ENCODE data around the gene WWC1.
A peak's percentile ranks its signal among the peaks of the same experiment; 100 is the strongest.
"Not testable (repeated sequence)": the region's sequence is repeated elsewhere in the genome, so short reads cannot be mapped to it uniquely, and the experiment has no call there.

WWC1 gene

DNA sequence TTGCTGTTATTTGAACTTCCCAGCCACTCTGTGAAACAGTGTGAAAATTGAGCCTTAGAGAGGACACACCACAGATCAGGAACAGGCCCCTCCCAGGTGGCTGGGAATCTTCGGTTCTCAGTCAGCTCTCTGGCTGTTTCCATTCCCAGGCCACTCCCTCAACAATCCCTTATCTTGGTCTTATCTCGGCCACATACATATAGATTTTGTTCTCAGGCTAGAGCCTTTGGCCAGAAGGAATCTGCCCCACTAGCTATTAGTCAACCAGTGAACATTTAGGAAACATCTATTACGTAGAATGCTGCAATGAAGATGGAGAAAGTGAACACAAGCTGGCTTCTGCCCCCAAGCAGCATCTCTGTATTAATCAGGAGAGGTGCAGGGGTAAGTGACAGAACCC is 21.0 kb upstream of the WWC1 start:
- Mint-ChIP-seq H3K9me3 (peaks cover 4% of the 10 kb centered on the region), H3K4me3 (no peak overlapping the region)

DNA sequence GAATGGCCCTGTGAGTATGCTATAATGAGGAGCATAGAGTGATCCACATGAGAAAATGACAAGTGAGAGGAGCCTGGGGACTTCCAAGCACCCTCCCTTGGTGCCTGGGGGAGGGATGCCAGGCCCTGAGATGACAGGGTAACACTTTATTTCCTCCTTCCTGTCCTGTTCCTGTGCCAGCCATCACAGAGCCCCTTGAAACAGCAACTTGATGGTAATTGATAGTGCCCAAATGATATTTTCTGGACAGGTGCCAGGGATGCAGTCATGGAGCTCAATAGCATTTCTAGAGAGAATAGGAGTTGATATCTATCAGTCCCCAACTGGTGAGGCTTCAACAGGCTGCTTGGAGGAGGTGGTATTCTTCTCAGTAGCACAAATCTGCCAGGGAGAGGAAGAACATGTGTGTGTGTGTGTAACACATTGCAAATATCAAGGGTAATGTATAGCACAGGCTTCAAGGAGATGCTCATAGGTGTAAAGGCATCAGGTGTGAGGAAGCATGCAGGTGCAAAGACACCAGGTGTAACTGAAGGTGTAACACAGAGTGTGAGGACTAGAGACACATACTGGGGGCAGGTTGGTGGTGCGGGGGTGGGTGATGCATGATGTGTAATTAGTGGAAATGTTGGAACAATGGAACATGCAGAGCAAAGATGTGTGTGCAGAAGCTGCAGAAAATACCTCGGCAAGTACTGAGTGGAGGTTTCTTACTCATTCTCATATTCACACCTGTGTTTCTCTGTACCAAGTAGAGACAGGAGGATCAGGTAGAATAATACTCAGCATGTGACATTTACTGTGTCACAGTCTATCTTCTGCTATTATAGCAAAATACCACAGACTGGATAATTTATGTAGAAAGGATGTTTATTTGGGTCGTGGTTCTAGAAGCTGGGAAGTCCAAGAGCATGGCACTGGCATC is 18.1 kb upstream of the WWC1 start:
- Mint-ChIP-seq H3K4me3 (no peak overlapping the region), H3K9me3 (peaks cover 4% of the 10 kb centered on the region), H3K36me3 (no peaks in the 10 kb centered on the region), H3K27me3 (peaks cover 21% of the 10 kb centered on the region), H3K4me1 (peaks cover 9% of the 10 kb centered on the region), H3K27ac (no peak overlapping the region)
- ATAC-seq (ENCODE audit: low read depth) (no peak), DNase-seq (ENCODE audit: low spot score in 2 of 2) (no peak)

More for the DNA sequence above, 21.0 kb upstream of the WWC1 start:
- Mint-ChIP-seq H3K27me3 (peaks cover 18% of the 10 kb centered on the region), H3K4me1 (peaks cover 10% of the 10 kb centered on the region), H3K36me3 (no peaks in the 10 kb centered on the region), H3K27ac (no peak overlapping the region)
- DNase-seq (ENCODE audit: low spot score in 2 of 2): no peak
- no peak for ATAC-seq (ENCODE audit: low read depth)

DNA sequence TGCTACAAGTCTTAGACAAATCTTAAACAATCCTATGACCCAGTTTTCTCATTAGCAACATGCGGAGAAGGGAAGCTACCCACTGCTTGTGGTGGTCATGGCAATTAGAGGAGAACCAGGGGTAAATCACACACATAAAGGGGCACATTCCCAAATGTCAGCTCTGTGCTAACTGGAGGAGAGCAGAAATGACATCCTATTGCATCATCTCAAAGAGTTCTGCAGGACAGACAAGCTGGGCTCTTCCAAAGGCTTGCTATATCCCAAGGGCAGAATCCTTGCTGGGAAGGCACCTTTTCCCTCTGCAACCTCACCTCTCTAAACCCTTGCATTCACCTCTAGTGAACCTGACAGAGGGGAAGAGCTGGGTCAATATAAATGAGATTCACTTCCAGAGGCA is 17.0 kb upstream of the WWC1 start:
- DNase-seq (ENCODE audit: low spot score in 2 of 2) (no peak), ATAC-seq (ENCODE audit: low read depth) (no peak)
- Mint-ChIP-seq H3K4me1 (no peaks in the 10 kb centered on the region), H3K27me3 (peaks cover 16% of the 10 kb centered on the region), H3K36me3 (no peaks in the 10 kb centered on the region), H3K4me3 (no peak overlapping the region), H3K9me3 (peaks cover 4% of the 10 kb centered on the region), H3K27ac (no peak overlapping the region)

DNA sequence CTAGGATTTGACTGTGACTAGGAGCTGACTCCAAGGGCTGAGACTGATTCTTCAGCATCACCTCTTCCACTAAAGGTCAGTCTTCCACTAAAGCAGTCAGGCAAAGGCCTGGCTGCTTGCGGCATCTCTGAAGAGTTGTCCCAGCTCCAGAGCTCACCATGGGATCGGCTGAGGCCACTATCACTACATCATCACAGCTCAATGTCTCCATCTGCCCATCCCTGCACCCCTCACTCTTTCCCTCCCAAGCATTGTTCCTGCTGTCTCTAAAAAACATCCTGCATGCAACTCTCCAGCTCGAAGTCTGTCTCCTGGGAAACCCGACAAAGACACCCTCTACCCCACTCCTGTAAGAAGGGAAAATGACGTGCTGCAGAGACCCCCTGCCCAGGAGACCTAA is 15.5 kb upstream of the WWC1 start:
- H3K27me3 Mint-ChIP-seq: peaks cover 15% of the 10 kb centered on the region
- H3K27ac Mint-ChIP-seq: no peak overlapping the region
- DNase-seq (ENCODE audit: low spot score in 2 of 2) (no peak), ATAC-seq (ENCODE audit: low read depth) (no peak)
- no peaks in the 10 kb centered on the region for H3K4me1 Mint-ChIP-seq
- H3K36me3 Mint-ChIP-seq: no peaks in the 10 kb centered on the region
- H3K9me3 Mint-ChIP-seq: peaks cover 4% of the 10 kb centered on the region
- no peak overlapping the region for H3K4me3 Mint-ChIP-seq

DNA sequence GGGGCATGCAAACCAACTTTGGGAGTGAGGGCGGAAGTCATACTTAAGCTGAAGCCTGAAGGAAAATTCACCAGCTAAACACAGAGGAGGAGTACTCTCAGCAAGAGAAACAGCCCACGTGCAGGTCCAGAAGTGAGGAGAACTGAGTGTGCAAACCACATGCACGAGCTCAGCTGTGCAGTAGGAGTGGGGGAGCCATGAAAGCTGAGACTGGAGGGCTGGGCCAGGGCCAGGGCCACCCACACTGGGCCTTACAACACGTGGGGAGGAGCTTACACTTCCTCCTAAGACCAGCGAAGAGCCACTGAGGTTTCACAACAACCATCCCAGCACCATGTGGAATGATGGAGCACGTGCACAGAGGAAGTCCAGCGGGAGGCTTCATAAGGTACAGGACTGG is 9.3 kb upstream of the WWC1 start:
- Mint-ChIP-seq H3K27me3 (peaks cover 4% of the 10 kb centered on the region), H3K4me3 (no peak overlapping the region), H3K36me3 (peaks cover 4% of the 10 kb centered on the region), H3K27ac (no peak overlapping the region), H3K9me3 (peaks cover 15% of the 10 kb centered on the region), H3K4me1 (peaks cover under 1% of the 10 kb centered on the region)
- DNase-seq (ENCODE audit: low spot score in 2 of 2) (no peak), ATAC-seq (ENCODE audit: low read depth) (no peak)

DNA sequence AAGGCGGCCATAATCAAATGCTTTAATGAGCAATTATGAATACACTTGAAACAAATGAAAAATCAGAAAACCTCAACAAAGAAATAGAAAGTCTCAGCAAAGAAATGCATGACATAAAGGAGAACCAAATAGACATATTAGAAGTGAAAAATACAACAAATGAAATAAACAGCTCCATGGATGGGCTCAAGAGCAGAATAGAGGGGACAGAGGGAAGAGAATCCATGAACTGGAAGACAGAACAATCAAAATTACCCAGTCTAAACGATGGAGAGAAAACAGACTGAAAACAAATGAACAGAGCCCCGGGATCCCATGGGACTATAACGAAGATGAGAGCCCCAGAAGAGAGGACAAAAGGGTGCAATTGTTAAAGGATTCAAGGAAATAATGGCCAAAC is 6.6 kb upstream of the WWC1 start:
- Mint-ChIP-seq H3K9me3 (peaks cover 18% of the 10 kb centered on the region), H3K36me3 (peaks cover 4% of the 10 kb centered on the region), H3K4me3 (no peak overlapping the region), H3K4me1 (peaks cover 4% of the 10 kb centered on the region), H3K27me3 (peaks cover 6% of the 10 kb centered on the region), H3K27ac (no peak overlapping the region)
- ATAC-seq (ENCODE audit: low read depth): no peak
- no peak for DNase-seq (ENCODE audit: low spot score in 2 of 2)

DNA sequence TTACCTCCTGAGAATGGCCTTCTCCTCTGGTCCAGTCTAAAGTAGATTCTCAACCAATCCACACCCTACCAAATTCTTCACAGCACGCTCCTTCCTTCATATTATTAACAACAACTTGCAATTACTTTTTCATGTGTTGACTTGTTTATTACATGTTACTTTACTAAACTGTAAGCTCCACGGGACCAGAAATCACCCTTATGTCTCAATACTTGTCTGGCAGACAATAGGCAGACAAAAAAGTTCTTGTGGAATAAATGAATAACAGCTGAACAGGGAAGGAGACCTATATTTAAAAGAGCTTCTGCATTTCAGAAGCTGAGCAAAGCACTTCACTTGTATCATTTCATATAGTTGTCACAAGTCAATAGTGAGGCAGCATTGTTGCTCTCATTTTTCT is 5.7 kb upstream of the WWC1 start:
- ATAC-seq (ENCODE audit: low read depth) (no peak), DNase-seq (ENCODE audit: low spot score in 2 of 2) (no peak)
- Mint-ChIP-seq H3K36me3 (peaks cover 4% of the 10 kb centered on the region), H3K27me3 (peaks cover 7% of the 10 kb centered on the region), H3K4me1 (peaks cover 7% of the 10 kb centered on the region), H3K27ac (no peak overlapping the region), H3K4me3 (no peak overlapping the region), H3K9me3 (peaks cover 18% of the 10 kb centered on the region)

DNA sequence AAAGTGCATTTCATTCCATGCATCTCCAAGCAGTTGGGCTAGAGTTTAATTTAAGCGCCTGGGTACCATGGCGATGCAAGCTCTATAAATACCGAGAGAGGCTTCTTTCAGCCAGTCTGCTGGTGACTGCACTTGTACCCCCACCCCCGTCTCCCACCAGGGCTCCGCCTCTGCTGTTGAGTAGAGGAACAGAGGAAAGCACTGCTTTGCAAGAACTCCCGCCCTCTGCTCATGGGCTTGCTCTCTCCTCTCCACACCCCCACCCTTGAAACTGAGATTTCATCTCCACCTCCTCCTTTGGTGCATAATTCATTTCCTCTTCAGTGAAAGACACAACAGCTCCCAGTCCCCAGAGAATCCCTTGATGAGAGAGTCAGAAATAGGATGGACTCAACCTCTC is 5.1 kb upstream of the WWC1 start:
- Mint-ChIP-seq H3K27ac (no peak overlapping the region), H3K4me3 (no peak overlapping the region), H3K4me1 (peaks cover 7% of the 10 kb centered on the region), H3K36me3 (peaks cover 4% of the 10 kb centered on the region), H3K9me3 (peaks cover 18% of the 10 kb centered on the region), H3K27me3 (peaks cover 7% of the 10 kb centered on the region)
- DNase-seq (ENCODE audit: low spot score in 2 of 2) (no peak), ATAC-seq (ENCODE audit: low read depth) (no peak)

DNA sequence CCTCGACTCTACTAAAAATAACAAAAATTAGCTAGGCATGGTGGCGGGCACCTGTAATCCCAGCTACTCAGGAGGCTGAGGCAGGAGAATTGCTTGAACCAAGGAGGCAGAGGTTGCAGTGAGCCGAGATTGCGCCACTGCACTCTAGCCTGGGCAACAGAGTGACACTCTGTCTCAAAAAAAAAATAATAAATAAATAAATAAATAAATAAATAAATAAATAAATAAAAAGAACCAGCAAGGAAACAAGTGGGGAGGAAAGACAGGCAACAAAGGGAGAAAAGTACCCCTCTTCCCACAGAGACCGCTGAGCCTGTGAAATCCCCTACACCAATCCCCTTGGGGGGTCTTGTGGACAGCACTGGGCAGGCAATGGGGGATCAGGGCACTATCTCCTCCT is 4.6 kb upstream of the WWC1 start:
- H3K4me1 Mint-ChIP-seq; H3K27ac Mint-ChIP-seq; ATAC-seq (ENCODE audit: low read depth); H3K36me3 Mint-ChIP-seq; H3K4me3 Mint-ChIP-seq; DNase-seq (ENCODE audit: low spot score in 2 of 2); H3K27me3 Mint-ChIP-seq: not testable (repeated sequence)
- peaks cover 16% of the 10 kb centered on the region for H3K9me3 Mint-ChIP-seq

DNA sequence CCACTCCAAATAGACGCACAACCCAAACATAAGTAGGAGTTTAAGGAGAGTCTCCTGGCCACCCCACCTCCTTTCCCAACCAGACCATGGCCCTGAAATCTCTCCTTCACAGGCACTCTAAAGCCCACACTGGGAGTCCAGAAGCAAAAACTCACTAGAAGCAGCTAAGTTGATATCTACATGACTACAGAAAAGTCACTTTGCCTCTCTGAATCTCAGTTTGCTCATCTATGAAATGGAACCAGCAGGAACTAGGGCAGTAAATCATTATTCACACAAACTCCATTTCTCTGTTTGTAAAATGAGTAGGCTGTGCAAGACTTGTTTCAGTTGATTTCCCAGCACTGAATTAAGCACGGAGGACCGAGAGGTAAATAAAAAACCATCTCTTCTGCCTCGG is 4.1 kb upstream of the WWC1 start:
- peaks cover 16% of the 10 kb centered on the region for H3K9me3 Mint-ChIP-seq

DNA sequence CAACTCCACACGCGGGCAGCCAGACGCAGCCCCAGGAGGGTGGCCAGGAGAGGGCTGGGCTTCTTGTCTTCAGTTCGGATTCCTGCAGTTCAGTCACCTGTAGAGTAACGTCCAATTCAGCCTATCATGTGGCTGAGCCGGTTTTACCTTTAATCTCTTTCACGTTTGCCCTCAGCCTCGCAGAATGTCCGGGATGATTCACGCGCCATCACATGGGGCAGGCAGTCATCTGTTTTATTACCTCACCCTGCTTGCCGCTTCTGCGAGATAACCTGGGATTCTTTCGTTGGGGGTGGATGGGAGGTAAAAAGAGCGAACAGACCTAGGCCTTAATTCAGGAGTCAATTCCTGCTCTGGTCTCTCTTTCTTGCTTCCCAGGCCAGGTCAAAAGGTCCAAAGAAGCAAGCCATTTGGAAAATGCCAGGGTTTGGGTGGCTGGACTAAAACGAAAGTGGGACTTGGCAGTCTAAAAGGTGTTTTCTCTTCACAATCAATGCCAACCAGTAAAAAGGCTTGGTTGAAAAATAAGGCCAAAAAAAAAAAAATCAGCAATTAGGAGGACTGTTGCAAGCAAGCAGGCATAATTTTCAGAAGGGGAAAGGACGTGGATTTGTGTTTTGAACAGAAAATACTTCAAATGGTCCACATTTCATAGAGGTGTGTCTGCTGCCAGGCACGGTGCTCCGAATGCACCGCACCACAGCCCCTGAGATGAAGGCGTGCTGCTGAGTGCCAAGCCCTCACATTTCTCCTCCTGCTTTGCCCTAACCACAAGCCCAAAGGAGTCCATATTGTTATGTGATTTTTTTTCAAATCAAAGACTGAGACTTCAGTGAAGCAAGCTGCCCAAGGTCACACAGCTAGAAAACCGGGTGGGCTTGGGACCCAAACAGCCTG is 2.8 kb upstream of the WWC1 start:
- peaks cover 3% of the 10 kb centered on the region for H3K36me3 Mint-ChIP-seq
- peaks cover 10% of the 10 kb centered on the region for H3K27me3 Mint-ChIP-seq
- DNase-seq (ENCODE audit: low spot score in 2 of 2) (no peak), ATAC-seq (ENCODE audit: low read depth) (no peak)
- peaks cover 12% of the 10 kb centered on the region for H3K4me1 Mint-ChIP-seq
- H3K9me3 Mint-ChIP-seq: peaks cover 15% of the 10 kb centered on the region
- no peak overlapping the region for H3K27ac Mint-ChIP-seq
- no peak overlapping the region for H3K4me3 Mint-ChIP-seq

More for the DNA sequence above, 4.1 kb upstream of the WWC1 start:
- H3K36me3 Mint-ChIP-seq: peaks cover 4% of the 10 kb centered on the region
- ATAC-seq (ENCODE audit: low read depth) (no peak), DNase-seq (ENCODE audit: low spot score in 2 of 2) (no peak)
- H3K4me1 Mint-ChIP-seq: peaks cover 7% of the 10 kb centered on the region
- no peak overlapping the region for H3K4me3 Mint-ChIP-seq
- no peak overlapping the region for H3K27ac Mint-ChIP-seq
- peaks cover 7% of the 10 kb centered on the region for H3K27me3 Mint-ChIP-seq

DNA sequence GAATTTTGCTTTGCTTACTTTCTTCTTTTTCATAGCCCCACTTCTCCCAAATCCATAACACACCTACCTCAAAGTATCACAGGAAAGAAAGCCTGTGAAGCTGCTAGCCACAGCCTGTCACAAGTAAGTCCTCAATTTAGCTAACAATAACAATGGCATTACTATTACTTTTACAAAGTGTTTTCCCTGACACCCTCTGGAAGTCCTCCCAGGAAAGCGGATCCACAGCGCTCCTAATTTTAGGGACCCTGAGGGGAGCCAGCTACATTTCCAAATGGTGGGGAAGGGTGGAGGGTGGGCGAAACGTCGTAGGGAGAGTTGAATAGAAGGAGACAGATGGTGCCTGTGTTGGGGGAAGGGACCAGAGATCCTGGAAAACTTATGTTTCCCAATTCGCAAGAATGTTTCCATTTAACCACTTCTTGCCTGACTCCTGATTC is 523 bp upstream of the WWC1 start:
- Mint-ChIP-seq H3K4me3 (peak overlapping the region; percentile 63), H3K4me1 (peaks cover 12% of the 10 kb centered on the region), H3K27me3 (peaks cover 15% of the 10 kb centered on the region), H3K36me3 (no peaks in the 10 kb centered on the region), H3K27ac (no peak overlapping the region), H3K9me3 (peaks cover 5% of the 10 kb centered on the region)
- DNase-seq (ENCODE audit: low spot score in 2 of 2) (no peak), ATAC-seq (ENCODE audit: low read depth) (no peak)

DNA sequence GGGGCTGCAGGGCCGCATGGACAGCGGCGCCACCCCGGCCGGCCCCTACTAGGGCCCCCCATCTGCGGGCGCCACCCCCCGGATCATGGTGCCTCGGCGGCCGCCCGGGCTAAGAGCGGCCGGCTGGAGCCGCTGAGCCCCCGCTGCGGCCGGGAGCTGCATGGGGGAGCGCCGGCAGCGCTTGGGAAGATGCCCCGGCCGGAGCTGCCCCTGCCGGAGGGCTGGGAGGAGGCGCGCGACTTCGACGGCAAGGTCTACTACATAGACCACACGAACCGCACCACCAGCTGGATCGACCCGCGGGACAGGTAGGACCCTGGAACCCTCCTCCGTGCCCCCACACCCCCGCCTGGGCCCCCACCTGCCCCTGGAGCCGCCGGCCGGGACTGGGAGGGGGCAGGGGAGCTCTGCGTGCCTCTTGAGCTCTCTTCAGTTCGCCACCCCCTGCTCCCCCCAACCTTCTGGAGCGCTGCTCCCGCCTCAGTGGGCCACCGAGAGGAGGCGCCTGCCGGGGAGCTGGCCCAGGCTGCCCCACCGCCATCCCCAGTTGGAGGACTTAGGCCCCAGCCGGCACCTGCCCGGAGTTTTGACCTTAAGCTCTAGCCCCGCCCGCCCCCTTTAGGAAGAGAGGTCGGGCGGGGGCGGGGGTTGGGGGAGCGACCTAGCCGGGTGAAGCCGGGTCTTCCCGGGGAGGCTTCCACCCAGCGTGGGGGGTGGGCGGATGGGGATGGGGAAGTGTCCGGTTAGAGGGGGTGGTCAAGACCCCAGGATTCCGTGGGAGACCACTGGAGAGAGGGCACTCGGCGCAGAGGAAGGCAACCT is 730 bp downstream of the WWC1 start:
- no peak for DNase-seq (ENCODE audit: low spot score in 2 of 2)
- peaks cover 12% of the 10 kb centered on the region for H3K27me3 Mint-ChIP-seq
- no peak overlapping the region for H3K27ac Mint-ChIP-seq
- H3K4me3 Mint-ChIP-seq: peak overlapping the region; percentile 39
- H3K36me3 Mint-ChIP-seq: no peaks in the 10 kb centered on the region
- peaks cover 2% of the 10 kb centered on the region for H3K9me3 Mint-ChIP-seq
- H3K4me1 Mint-ChIP-seq: peaks cover 10% of the 10 kb centered on the region
- ATAC-seq (ENCODE audit: low read depth): no peak

Measured in memory B cell (primary cell).